Brain pericyte (primary cell): Measurements from ENCODE around the gene CCL4L2.
"Not testable (repeated sequence)": the region's sequence is repeated elsewhere in the genome, so short reads cannot be mapped to it uniquely, and the experiment has no call there.

Experiments
- DNase-seq: peaks from one replicate; pipeline ENCODE4 v3.0.0-alpha.2; 2012; ENCODE audit warnings: low read depth, low spot score

The CCL4L2 gene

DNA sequence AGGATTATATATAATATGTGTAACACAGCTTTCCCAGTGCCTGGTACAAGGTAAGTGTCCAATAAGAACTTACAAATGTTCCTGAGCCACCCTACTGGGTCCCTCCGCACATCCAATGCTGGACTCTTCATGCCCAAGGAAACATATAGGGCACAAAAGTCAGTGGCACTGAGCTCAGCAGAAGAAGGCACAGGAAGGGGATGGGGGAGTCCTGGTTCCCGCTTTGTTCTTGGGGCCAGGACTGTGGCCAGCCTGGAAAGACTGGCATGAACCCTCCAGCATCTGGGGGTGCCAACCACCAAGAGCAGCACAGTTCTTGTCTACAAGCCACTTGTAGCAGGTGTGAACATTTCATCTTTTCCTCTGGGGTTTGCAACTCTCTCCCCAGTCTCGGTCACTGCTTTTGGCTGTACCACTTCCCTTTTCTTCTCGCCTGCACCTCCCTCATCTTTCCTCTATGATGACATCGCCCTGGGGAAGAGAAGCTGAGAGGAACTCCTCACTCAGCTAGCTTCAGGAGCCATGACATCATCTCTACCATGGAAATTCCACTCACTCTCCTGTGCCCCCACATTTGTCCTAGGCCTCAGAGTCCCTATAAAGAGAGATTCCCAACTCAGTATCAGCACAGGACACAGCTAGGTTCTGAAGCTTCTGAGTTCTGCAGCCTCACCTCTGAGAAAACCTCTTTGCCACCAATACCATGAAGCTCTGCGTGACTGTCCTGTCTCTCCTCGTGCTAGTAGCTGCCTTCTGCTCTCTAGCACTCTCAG lies at the start of gene CCL4L2:
Gene CCL4L2, plus strand, starts transcription at position 625 of the 773 bp plus-strand sequence.
- not testable (repeated sequence) for DNase-seq

DNA sequence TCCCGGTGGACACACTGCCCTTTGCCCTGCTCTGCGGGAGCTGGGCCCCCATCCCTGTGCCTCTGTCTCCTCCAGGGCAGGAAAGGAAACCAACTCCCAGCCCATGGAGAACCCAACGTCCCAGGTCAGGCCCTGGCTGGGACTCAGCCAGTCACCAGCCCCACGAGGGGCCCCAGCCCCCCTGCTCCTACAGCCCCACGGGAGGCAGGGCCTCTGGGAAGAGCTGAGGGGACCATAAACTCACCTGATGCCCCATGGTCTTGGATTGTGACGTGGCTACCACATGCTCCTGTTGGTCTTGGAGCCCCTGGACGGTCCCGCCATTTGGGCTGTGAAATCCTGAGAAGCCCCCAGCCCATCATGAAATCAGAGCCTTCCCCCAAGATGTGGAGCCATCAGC lies 42.0 kb upstream of the CCL4L2 start:
- not testable (repeated sequence) for DNase-seq

DNA sequence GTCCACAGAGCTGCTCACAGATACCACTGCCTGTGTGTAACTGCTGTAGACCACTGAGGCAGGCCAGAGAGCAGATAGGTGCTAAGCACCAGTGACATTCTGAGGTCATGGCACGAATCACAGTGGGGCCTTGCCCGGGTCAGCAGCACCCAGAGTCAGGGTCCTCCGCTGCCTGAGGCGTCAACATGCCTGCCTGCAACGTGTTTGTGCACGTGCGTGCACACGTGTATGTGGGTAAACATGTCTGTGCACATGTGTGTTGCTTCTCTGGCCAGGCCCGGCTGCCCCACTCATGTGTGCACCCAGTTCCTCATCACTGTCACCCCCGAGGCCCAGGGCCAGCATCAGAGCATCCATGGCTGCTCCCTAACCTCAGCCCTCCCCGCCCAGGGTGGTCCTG lies 34.3 kb upstream of the CCL4L2 start, which contains the start of gene TBC1D3B:
Gene TBC1D3B, minus strand, starts transcription at position 101 of the 400 bp plus-strand sequence. CDS start 1,586 bp downstream, outside the sequence.
- DNase-seq = not testable (repeated sequence)

DNA sequence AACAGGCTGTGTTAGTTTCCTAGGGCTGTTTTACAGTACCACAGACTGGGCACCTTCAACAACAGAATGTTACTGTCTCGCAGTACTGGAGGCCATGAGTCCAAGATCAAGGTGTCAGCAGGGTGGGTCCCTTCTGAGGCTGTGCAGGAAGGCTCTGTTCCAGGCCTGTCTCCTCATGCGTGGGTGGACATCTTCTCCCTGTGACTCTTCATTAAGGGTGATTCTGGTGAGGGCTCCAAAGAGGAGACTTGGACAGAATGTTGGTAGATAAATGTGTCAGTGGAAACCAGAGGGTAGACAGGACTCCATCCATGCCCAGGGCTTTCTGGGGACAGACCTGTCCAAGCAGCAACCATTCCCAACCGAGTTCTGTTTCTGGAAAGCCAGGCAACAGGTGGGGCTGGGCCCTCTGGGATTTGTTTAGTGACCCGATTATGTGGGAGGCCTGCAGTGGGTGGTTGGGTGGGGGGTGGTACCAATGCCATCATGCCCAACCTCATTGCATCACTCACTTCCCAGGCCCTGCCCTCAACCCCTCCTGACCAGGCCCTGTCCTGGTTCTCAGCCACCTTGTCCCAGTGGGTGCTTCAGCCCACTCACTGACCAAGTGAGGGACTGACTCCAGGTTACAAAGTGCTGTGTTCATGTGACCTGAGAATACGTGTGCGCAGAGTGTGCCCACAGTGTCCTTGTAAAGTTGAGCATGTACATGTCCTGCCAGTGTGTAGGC lies 29.3 kb upstream of the CCL4L2 start:
- DNase-seq = not testable (repeated sequence)

DNA sequence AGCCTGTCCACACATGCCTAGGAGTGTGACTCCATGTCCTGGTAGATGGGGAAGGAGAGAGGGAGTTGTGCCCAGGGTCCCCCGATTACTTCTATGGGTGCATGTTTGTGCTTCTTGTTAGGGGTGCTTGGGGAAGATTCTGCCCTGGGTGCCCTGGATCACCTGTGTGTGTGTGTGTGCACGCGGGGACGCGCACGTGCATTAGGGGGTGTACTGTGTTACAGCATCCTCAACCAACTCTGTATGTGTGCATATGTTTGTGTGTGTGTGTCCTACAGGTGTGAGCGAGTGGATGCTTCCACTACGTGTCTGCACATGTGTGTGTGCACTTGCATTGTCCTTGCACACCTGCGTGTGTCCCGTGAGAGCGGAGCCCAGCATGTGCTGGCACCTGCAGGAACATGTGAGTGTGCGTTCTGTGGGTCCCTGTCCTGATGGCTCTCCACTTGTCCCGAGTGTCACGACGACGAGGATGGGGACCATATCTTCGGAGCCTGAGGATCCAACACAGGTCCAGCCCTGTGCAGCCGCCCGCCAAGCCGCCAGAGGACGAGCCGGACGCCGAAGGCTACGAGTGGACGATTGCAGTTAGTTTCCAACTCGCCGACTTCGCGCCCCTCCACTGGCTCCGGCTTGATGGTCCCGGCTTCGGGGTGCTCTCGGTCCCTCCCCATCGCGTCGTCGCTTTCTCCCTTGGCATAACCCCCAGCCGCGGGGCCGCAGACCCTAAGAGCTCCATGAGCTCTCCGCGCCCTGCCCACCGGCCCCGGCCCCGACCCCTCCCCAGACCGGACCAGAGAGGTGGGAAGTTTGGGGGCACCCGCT lies 28.5 kb upstream of the CCL4L2 start:
- DNase-seq = no peak

DNA sequence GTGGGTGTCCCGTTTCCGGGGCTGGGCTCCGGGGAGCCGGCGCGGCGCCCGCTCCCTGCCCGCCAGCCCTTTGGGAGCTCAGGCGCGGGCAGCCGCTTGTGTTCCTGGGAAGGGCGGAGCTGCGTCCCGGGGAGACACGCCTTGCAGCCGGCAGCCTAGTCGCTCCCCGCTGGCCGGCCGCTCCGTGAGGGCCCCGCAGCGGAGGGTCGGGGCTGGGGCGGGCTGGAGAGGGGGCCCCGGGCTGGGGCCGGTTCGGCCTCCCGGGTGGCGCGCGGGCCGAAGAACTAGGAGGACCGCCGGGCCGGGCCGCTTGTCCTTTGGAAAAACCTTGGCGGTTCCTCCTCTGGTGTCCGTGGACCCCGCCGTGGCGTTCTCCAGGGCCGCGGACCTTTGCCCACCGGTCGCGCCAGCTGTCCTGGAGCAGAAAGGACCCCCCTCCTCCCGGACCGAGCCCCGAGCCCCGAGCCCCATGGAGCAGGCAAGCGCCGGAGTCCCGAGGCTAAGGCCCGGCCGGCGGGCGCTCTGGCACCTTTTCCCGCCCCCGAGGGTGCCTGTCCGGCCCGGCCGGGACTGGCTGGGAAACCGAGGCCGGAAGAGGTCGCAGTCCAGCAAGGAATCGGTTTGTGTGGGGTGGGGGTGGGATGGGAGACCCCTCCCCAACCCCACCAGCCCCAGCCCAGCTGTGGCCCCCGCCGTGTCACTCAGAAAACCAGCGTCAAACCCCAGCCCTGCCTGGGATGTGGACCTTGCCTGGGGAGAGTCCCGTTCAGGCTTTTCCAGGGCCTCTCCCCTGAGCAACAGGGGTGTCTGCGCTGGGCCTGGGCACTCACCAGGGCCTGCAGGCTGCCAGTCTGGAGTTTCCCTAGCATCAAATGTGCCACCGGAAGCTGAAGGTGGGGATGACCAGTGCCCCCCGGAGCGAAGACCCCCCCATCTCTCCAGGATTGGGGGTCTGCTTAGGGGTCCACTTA lies 27.6 kb upstream of the CCL4L2 start:
- no peak for DNase-seq

DNA sequence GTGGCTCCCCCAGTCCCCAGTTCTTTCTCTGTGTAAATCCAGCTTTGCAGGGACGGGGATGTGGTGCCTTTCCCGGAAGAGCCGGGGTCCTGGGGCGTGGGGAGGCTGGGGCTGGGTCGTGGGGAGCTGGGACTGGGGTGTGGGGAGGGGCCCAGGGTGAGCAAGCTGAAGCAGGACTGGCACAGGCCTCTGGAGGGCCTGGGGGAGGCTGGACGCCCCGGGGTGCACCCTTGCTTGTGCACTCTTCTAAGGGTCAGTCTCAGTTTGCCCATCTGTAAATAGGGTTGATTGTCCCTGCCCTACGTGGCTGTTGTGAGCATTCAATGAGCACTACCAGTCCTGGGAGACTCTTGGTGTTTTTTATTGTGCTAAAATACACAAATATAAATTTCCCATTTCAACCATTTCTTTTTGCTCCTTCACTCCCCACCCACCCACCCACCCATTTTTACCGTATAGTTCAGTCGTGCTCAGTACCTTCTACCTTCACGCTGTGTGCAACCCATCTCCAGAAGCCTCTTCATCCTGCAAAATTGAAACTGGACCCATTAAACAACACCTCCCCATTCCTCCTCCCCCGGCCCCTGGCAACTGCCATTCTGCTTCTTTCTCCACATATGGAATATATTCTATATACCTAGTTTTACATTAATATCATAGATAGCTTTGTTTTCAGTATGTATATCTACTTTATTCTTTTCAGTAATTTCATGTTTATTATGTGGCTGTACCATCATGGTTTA lies 26.7 kb upstream of the CCL4L2 start:
- no peak for DNase-seq

DNA sequence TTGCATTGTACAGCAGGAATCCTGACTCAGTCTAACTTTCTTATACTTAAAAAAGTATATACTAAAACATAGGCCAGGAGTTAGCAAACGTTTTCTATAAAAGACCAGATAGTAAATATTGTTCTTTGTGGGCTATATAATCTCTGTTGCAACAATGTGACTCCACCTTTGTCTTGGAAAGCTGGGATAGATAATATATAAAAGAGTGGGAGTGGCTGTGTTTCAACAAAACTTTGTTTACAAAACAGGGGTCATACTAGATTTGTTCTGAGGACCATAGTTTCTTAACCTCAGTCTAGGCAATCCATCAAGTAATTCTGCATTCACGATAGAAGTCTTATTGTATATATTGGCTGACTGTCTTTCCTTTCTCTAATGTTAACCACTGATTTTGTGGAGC lies 25.4 kb upstream of the CCL4L2 start:
- DNase-seq = no peak

DNA sequence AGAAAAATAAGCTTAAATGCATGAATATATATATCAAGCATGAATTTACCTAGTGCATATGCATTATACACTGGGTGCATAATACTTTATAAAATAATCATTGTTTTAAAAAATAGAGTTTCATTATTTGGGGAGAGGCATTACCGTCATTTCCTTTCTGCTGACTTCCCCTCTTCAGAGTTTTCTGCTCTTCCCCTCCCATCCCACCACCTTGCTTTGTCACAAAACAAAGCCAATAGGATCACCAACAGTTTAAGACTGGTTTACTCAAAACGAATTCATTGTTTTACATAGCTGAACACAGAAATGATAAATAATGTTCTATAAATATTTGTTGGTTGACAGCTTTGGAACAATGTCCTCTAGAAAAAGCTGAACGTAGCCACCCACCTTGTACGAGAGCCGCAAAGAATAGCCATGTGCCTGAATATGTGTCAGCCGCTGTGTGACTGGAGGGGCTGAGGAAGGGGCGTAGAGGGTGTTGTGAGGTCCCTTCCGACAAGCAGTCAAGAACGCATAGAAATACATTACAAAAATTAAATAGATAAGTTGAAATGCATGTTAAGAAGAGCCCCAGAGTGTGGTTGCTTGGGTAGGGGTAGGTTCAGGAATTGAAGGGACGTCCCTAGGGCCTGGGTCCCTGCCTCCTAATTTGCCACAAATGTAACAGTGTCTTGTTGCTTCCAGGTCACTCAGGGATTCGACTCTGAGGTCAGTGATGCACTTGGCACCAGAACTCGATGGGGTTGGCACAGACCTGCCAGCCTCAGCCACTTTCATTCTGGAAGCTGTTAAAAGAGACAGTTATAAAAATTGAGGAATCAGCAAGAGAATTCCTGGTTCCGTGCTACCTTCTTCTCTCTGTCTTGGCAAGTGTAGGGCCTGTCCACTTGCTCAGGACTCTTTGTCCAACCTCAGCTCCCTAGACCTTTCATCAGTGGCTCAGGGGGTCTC lies 23.8 kb upstream of the CCL4L2 start:
- DNase-seq = not testable (repeated sequence)

DNA sequence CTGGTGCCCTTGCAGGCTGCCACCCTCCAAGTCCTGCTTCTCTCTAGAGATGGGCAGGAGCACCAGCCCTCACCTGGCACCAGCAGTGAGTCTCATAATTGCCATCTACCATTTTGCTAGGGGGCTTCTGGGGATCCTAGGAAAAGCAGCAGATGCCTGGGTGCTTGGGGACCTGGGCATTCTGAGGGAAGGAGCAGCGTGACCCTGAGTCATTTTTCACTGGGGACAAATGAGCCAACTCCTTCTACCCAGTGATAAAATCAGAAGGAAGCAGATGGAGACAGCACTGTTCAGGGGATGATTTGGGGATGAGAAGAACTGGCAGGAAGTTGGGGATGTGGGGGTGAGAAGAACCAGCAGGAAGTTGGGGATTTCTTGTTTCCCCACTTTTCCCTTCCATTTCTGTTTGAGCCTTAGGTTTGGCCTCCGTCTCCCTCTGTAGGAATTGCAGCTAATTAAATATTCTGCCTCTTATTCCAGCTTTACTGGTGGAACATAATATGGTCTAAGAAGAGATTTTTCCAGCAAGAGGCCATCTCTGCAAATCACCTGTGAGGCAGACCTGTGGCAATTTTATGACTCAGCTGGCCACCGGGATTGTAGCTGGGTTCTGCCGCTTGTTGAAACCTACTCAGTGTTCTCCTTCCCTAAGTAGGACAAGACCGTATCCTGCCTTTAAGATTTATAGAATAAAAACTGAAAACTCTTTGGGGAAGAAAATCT lies 22.8 kb upstream of the CCL4L2 start:
- DNase-seq = not testable (repeated sequence)

DNA sequence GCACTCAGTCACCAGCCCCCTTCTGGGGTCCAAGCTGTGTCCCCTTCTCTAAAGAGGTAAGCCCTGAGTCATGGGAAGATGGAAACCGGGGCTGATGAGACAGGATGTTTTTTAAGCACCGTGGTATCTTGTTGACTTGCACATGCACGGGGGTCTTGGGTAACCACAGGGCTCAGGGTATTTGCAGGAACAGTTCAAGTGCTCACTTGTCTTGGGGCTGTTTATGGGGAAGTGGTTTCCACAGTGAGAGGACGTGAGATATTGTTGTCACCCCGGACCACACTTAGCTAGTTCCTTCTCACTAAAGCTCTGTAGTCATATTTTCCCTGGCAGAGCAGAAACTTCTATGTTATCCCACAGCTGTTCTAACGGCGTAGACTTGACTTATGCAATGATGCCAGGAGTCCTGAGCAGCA lies 22.0 kb upstream of the CCL4L2 start:
- DNase-seq = no peak

DNA sequence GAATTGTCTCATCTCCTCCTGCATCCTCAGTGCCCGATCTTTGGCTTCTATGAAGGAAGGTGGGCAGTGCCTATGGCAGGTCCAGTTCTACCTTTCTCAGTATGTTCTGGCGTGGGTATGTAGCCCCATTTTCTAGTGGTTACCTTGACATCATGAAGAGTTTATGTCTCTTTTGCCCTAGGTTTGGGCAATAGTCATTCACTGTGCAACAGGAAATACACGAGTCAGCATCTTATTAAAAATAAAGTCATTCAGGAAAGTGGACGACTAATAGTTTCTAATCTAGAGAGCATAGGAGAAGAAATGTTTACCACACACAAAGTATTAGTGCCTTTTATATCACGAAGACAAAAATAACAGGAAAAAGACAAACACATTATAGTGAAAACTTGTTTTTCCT lies 20.9 kb upstream of the CCL4L2 start:
- DNase-seq = not testable (repeated sequence)

DNA sequence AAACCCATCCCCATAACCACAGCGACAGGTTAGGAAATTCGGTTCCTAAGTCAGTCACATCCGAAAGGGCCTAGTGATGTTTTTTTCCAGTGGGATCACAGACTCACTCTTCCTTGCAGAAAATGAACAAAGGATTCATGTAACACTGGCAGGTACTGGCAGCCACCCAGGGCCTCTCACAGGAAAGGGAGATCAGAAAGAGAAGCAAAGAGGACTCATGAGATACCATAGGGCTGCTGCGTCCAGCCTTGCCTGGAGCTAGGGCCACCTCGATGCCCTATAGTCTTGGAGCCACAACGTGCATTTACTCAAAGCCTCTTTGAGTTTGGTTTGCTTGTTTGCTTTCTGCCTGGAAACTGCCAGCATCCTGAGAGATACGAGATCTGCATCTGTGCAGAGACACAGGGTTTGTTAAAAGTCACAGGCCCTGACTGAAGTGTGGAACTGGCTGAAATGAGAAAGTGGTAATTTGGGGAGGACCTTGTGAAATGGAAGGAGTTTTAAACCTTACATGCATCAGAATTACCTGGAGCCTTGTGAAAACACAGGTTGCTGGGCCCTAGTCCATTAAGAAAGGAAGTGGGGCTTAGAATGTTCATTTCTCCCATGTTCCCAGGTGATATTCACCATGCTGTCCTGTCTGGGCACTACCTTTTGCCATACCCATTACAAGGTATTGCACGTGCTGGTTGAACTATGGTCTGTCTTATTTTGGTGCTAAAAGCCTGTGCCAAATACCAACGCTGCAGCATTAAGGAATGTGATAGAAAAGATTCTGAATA lies 20.1 kb upstream of the CCL4L2 start:
- DNase-seq = not testable (repeated sequence)

DNA sequence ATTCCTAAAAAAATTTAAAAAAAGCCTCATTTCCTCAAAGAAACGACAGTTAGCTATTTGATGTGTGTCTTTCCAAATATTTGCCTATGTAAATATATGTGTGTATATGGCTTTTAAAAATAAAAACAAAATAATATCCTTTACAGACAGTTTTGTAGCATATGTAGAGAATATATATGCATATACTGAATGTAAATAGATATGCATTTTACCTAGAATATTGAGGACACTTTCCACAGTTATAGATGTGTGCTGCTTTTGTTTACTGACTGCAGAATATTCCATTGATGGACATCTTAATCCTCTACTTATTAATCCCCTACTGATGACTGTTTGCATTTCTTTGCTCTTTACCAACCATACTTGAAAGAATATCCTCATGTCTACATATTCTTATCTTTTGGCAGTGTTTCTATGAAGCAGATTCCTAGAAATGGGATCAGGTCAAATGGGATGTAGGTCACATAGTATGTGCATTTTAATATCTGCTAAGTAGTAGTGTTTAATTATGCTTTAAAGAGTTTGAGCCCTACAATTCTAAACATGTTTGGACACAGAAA lies 17.6 kb upstream of the CCL4L2 start:
- no peak for DNase-seq

DNA sequence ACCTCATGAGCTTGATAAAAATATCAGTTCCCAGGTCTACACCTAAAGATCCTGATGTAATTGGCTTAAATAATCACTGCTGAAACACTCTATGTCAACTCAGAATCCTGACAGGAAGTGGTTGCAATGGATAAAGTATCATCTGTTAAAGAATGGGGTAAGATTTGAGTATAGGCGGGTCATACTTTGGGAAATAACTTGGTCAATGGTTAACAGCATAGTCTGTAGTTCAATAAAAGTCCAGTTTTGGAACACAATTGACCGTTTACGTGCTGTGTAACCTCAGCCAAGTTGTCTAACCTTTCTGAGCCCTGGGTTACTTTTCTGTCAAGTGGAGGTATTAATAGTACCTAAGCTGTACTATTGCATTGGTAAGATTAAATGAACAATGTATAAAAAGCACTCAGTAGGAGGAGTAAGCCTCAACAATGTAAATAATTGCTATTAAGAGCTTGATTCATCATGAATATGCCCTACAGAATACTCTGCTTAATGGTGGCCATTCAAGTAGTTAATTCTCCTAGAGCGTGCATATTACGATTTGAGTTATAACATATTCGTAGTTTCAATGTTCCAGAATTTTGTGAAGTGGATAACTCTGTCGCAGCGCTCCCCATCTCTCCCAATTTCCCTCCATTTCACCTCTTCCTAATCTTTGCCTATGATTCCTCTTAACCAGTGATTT lies 16.6 kb upstream of the CCL4L2 start:
- not testable (repeated sequence) for DNase-seq

DNA sequence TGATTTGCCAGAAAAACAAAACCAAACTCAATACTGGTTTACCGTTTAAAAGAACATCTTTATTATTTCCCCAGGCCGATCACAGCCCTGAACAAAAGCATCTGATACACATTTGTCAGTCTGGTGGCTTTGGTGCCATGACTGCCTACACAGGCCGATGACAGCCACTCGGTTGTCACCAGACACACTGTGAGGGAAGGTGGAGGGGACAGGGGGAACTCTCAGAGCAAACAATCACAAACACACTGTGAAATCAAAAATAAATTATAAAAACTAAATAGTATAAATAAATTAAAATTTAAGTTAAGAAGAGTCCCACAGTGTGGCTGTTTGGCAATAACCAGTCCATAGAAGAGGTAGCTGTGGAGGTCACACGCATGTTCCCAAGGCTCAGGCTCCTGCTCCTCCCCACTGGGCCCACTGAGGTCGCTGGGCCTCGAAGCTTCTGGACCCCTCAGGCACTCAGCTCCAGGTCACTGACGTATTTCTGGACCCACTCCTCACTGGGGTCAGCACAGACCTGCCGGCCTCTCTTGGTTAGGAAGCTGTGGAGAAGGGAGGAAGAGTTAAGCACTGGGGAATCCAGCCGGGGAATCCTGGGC lies 15.9 kb upstream of the CCL4L2 start:
- DNase-seq = not testable (repeated sequence)
